Neural cell (in vitro differentiated cells): Measurements from ENCODE around the gene ATXN10.

Source experiments
- EZH2 ChIP-seq: fragments of 200-600, 300-800 bp; shearing (Covaris generic), sonication (generic); IDR thresholded peaks from 2 replicates; pipeline ENCODE4 v1.6.1; 2014; ENCODE audit warnings: antibody characterized with exemption, low read length, borderline replicate concordance, mild to moderate bottlenecking; ENCODE audit not compliant: insufficient read depth, poor library complexity, severe bottlenecking
- MXI1 ChIP-seq: fragments of 450-650 bp; conservative IDR thresholded peaks from 2 replicates; pipeline ENCODE4 v1.6.1; 2014; ENCODE audit warnings: antibody characterized with exemption, mild to moderate bottlenecking; ENCODE audit not compliant: poor library complexity, severe bottlenecking
- POLR2AphosphoS5 ChIP-seq: IDR thresholded peaks from 2 replicates; pipeline ENCODE4 v1.6.1; 2012
- RAD21 ChIP-seq: fragments of 450-650 bp; conservative IDR thresholded peaks from 2 replicates; pipeline ENCODE4 v1.6.1; 2014; ENCODE audit warnings: antibody characterized with exemption, mild to moderate bottlenecking, moderate library complexity
- TF ChIP-seq, protein P1 (sequence below): fragments of 450-650 bp; IDR thresholded peaks from 2 replicates; pipeline ENCODE4 v1.5.1; 2014; ENCODE audit warnings: antibody characterized with exemption, mild to moderate bottlenecking, moderate library complexity; ENCODE audit not compliant: poor library complexity, severe bottlenecking
- TF ChIP-seq, protein P2 (sequence below): IDR thresholded peaks from 2 replicates; pipeline ENCODE4 v1.6.1; 2012; ENCODE audit warnings: borderline replicate concordance

DNA sequence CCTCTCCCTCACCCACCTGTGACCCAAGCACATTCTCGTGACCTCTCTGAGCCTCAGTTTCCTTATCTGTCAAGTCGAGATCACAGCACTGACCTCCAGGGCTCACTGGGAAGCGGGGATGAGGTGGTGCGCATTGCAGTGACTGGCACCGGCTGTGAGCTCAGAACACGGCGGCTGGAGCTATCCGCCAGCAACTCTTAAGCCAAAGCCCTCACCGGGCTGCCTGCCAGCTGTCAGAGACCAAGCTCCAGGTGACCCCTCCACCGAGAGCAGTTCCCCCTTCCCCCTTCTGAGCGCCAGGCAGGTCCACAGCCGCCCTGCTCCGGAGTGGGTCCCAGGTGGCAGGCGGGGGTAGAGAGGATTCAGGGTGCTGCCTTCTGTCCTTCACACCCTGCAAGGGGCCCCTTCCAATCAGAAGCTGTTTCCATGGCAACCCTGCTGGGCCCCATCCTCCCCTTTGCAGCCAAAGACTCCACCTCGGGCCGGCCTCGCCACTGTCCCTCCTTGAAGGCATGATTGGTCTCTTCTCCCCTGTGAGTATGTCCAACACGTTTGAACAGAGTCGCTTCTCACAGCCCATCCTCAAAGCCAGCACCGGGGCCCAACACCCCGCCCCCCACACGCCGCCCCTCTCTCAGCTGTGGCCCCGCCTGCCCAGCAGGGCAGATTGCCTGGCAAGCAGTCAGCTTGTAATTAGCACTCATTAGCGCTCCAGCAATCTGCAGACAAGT, 206.6 kb downstream of the ATXN10 start:
- TF ChIP-seq, protein P1, sequence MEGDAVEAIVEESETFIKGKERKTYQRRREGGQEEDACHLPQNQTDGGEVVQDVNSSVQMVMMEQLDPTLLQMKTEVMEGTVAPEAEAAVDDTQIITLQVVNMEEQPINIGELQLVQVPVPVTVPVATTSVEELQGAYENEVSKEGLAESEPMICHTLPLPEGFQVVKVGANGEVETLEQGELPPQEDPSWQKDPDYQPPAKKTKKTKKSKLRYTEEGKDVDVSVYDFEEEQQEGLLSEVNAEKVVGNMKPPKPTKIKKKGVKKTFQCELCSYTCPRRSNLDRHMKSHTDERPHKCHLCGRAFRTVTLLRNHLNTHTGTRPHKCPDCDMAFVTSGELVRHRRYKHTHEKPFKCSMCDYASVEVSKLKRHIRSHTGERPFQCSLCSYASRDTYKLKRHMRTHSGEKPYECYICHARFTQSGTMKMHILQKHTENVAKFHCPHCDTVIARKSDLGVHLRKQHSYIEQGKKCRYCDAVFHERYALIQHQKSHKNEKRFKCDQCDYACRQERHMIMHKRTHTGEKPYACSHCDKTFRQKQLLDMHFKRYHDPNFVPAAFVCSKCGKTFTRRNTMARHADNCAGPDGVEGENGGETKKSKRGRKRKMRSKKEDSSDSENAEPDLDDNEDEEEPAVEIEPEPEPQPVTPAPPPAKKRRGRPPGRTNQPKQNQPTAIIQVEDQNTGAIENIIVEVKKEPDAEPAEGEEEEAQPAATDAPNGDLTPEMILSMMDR: no peak
- TF ChIP-seq EZH2 (no peak), POLR2AphosphoS5 (peak; percentile 12), MXI1 (no peak), RAD21 (no peak)
- TF ChIP-seq, protein P2, sequence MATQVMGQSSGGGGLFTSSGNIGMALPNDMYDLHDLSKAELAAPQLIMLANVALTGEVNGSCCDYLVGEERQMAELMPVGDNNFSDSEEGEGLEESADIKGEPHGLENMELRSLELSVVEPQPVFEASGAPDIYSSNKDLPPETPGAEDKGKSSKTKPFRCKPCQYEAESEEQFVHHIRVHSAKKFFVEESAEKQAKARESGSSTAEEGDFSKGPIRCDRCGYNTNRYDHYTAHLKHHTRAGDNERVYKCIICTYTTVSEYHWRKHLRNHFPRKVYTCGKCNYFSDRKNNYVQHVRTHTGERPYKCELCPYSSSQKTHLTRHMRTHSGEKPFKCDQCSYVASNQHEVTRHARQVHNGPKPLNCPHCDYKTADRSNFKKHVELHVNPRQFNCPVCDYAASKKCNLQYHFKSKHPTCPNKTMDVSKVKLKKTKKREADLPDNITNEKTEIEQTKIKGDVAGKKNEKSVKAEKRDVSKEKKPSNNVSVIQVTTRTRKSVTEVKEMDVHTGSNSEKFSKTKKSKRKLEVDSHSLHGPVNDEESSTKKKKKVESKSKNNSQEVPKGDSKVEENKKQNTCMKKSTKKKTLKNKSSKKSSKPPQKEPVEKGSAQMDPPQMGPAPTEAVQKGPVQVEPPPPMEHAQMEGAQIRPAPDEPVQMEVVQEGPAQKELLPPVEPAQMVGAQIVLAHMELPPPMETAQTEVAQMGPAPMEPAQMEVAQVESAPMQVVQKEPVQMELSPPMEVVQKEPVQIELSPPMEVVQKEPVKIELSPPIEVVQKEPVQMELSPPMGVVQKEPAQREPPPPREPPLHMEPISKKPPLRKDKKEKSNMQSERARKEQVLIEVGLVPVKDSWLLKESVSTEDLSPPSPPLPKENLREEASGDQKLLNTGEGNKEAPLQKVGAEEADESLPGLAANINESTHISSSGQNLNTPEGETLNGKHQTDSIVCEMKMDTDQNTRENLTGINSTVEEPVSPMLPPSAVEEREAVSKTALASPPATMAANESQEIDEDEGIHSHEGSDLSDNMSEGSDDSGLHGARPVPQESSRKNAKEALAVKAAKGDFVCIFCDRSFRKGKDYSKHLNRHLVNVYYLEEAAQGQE: no peak
